Right renal pelvis (tissue), 4 donors: ENCODE data around the gene SDHB. TPM values are rescaled to one million over a fixed set of nuclear protein-coding genes. Genes with fewer than 3 reads are reported as not detected.
A peak's percentile ranks its signal among the peaks of the same experiment; 100 is the strongest.
"Not testable (repeated sequence)": the region's sequence is repeated elsewhere in the genome, so short reads cannot be mapped to it uniquely, and the experiment has no call there.

Experiments used
- DNase-seq, 4 donors: peaks; one replicate each; pipeline ENCODE4 v3.0.0-alpha.2; 2013; ENCODE audit warnings: low read depth in 4 of 4, low spot score in 3 of 4, missing footprints in 1 of 4
- polyA plus RNA-seq, 4 donors: library from polyadenylated mRNA; unstranded; fragments of 120-200 nt; gene quantifications; one replicate each; pipeline ENCODE4 v1.2.1, GENCODE V29; 2013; ENCODE audit not compliant: insufficient read length in 4 of 4

SDHB gene
- polyA plus RNA-seq, 4 donors = 153 to 164 (median 160) TPM

DNA sequence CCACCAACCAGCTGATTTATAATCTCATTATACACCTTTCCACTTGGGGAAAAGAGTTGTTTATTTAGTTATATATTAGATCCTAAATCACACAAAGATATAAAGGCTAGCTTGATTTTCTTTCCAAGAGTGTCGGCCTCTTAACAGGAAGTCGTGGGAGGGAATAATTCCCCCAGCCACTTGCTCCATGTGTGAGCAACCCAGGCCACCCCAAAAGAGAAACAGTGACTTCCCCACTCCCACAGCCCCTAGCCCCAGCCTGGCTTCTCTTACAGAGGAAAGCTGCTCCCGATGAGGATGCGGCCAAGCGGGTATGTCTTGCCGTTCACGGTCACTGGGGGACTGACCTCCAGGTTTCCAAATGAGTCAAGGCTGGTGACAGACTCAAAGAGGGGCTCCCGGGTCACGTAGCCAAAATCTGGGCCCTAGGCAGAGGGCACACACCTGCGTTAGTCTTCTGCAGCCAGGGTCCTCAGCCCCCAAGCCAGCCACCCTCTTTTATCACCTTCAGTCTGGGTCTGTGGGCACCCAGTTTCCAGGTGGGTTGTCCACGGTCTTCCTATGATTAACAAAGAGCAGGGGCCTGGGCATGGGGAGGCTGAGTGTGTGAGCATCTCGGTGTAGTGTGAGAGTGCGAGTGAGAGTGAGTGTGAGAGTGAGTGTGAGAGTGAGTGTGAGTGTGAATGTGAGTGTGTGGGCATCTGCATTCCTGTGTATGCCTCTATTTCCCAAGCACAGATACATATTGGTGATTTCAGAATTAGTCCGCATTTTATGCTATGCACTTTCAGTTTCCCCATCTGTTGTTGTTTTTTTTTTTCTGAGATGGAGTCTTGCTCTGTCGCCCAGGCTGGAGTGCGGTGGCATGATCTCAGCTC, 25.4 kb upstream of the SDHB start:
- no peak for DNase-seq

DNA sequence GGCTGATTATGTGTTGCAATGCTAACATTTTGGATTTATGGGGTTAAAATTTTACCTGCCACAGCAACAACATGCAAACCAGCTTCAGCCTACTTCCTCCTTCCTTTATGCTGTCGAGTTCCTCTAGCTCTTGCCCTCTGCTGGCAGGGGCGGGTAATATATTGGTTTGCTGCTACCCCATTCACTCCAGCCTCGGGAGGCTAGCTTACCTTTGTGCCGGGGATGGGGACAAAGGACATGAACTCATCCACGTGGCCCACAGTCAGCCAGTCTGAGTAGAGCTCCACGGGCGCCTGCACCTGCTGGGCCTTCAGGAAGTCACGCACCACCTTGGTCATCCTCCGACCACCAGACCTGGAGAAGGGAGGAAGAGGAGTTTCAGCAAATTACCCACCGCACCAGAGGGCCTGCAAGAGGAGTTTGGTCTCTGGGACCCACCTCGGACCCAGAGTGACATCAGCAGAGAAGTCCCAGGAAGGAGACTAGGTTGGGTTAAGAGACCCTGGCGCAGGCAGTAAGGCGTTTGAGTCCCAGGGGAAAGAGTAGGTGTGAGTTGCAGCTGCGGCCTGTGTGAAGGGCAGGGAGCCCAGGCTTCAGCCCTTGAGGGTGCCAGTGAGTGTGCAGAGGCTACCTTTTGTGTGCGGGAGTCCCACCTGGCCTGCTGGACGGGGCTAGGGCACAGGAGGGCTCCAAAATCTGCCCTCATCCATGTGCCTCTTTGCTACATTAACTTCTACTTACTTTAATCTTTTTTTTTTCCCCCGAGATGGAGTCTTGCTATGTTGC, 21.8 kb upstream of the SDHB start:
- no peak for DNase-seq

DNA sequence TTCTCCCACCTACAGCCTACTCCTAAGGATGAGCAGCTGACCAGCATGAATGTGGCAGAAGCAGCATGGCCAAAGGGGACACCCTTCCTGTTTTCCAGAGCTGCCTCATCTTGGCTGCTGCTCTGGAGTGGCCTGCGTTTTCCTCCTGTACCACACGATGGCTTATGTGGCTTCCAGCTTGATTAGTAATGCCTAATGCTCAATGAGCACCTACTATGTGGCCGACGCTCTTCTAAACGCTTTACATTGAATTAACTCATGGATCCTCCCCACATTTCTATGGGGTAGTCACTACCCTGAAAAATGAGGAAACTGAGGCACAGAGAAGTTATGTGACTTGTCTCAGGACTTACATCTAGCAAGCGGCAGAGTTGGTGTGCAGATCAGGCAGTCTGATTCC, 18.0 kb upstream of the SDHB start:
- DNase-seq = no peak

DNA sequence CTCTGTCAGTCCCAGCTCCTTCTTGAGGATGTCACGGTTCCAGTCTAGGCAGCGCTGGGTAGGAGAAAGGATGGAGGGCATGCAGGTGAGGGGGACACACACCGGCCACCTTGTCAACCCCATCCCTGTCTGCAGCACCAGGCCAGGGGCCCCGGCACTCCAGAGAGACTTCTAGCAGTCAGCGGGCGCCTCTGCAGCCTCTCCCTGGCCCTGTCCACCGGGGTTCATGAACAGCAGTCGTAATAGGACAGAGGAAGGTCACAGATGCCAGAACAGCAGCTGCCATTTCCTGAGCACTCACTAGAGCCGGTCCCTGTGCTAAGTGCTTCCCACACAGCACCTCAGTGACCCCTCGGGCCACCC, 16.3 kb upstream of the SDHB start:
- no peak for DNase-seq

DNA sequence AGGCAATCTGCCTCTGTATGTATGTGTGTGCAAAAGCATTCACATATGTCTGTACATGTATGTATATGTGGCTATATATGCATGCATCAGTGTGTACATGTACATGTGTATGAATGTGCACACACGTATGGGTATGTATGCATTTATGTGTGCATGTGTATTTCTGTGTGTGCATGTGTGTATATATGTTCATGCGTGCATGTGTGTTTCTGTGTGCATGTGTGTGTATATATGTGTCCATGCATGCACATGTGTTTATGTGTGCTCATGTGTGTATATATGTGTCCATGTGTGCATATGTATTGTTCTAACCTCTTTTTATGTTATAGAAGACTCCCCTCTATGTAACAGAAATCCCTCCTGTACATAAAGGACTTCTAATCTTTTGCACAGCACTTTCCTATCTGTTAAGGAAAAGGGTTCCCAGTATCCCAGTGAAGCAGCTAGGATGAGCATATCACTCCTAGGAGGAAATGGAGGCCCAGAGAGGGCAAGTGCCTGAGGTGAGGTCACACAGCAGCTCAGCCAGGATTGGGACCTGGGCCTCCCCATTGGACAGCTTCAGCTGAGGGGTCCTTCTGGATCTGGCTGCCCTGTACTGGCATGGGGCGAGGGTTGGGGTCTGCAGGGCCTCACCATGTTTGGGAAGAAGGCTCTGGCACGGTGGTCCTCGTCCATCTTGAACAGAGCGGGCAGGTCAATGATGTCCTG, 15.8 kb upstream of the SDHB start:
- no peak for DNase-seq

DNA sequence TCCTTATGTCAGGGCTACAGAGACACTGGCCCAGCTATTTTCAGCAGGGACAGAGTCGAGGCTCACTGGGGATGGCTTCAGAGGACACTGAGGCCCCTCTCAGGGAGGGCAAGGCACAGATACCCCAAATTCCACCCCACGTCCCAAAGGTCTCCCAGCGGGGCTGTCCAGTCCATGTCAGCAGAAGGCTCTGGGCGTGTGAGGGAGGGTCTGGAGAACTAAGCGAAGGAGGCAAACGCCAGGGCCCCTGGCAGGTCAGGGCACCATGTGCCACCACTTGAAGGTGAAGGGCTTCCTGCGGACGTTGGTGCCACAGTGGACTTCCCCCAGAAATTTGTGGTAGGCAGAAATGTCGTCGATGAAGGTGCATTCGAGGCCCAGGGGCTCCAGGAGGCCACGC, 15.0 kb upstream of the SDHB start:
- DNase-seq = no peak

DNA sequence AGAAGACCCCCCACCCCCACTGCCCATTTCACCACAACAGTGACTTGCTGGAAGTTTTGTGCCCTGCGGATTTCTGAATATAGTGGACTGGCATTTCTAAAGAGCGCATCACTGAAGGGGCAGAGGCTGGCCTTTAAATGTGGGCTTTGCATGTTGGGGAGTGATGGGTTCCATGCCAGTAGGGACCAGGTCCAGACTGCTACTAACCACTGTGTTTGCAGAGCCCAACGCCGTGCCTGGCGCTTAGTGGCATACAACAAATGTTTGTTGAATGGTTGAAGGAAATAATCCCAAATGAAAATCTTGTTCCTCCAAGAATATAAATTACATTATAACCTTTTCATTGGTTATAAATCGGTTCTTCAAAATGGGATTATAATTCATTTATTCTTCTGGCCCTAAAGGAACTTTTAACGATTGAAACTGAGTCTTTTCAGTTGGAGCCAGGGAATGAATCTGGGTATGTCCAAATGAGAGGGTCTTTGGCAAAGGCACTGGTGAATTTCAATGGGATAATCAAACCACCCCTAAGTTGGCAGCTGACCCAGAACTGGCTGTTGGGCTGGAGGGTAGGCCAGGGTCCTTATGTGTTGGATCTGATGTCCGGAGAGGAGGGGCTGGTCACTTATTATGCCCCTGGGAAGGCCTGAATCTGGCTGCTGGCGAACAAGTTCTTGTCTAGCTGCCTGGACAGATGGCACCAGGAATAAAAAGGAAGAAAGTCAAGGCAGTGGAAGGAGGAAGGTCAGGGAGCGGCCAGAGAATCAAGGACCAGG, 13.8 kb upstream of the SDHB start:
- DNase-seq = no peak

DNA sequence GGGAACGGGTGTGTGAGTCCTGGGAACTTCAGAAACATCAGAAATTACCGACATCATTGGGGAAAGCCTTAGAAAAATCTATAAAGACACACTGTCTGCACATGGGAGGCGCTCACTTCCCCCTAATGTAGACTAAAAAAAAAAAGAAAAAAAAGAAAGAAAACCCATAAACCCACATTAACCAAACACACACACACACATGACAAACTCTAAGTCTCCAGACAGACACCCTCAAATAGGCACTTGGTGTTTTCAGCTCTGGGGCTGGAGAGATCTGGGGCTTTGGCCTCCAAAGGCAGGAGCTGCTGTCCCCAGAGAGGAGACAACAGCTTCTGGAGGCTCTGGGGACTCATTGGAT, 13.2 kb upstream of the SDHB start:
- DNase-seq = no peak

DNA sequence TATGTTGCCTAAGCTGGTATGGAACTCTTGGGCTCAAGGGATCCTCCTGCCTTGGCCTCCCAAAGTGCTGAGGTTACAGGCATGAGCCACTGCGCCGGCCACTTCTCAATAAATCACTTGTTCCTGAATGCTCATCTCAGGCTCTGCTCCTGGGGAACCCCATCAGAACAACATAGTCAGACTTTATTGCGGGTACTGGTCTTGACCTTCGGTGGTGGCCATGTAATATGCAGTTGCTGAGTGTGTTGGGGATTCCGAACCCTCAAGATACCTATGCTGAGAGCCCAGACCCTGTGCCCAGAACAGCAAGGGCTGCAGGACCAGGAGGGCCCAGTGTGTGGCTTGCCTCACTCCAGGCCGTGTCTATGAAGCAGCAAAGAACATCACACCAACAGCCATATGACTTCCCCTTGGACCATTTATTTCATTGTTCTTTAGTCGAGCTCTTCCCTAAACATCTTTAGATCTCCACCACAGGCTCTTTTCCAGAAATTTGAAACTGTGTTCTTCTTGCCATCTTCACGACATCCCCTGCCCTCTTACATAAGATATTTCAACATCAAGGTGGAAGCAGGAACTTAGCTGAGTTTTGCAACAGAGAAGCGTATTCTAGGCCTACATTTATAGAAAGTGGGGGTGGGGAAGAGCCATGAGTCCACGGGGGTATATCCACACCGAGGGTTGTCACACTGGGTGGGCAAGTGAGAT, 12.7 kb upstream of the SDHB start:
- no peak for DNase-seq

DNA sequence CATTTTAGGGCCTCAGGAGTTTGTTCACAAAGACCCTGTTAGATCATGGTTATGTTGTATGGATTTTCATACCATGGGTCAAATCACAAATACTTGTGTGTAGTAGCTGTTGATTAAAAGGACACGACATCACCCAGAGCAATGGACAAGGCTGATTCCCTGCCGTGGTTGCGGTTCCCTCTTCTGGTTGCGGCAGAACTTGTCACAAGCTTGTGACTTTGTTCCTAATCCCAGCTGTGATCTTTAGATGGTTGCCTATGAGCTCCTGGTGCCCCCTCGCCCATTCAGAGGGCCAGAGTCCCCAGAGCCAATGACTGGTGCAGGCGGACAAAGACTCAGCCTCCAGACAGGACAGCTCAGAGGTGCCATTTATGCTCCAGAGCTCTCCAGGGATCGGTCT, 11.8 kb upstream of the SDHB start:
- DNase-seq = no peak

DNA sequence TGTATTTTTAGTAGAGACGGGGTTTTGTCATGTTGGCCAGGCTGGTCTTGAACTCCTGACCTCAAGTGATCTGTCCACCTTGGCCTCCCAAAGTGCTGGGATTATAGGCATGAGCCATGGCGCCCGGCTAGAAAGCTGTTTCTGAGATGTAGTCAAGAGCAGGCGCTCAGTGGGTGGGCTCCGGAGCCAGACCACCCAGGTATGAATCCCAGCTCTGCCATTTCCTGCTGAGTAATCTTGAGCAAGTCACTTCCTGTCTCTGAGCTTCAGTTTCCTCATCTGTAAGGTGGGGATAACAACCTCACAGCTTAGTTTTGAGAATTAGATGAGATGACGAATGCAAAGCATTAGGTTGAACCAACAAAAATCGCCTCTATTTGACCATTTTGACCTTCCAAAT, 8.9 kb upstream of the SDHB start:
- not testable (repeated sequence) for DNase-seq

DNA sequence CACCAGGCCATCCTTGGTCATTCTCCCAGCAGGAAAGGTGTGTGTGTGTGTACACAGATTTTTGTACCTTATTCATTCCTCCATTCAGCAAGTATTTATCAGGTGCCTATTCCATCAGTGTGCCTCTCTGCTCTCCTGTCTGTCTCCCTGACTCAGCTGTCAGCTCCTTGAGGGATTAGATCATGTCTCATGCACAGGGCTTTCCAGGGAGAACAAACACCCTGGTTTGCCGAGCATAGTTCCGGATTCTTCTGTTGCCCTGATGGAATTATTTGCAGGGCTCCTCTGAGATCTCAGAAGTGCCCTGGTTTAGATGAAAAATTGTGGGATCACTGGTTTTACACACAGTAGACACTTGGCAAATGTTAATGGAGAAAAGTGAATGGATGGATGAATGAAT, 8.1 kb upstream of the SDHB start:
- DNase-seq = no peak

DNA sequence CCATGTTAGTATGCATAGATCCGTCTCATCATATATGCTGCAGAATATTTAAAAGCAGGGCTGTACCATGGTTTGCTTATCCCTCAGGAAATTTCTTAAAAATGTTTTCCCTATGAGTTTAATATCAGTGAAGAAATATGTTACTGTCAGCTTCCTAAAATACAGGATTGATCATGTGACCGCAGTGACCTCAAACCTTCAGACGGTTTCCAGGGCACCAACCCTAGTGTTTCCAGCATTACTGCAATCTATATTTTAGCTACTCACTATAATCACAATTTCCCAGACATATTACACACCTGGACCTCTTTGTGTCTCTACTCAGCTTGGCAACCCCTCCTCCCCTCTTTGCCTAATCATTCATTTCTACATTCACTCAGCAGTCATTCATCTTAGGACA, 7.7 kb upstream of the SDHB start:
- DNase-seq = no peak

DNA sequence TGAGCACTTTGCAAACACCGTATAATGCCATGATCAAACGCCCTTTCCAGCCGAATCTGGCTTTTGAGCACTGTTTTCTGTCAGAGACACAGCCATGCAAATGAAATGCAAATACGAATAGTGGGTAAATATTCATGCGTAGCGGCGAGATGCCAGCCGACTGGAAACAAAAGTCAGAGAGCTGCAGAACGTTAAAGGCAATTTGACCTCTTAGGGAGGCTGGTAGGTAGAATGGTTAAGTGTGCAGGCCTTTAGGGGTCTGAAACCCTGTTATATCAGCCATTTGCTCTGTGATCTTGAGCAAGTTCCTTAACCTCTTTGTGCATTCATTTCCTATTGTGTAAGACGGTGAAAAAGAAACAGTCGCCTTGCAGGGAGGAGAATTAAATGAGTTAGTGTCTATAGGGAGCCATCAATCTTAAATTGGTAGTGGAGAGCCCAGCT, 6.5 kb upstream of the SDHB start:
- no peak for DNase-seq

DNA sequence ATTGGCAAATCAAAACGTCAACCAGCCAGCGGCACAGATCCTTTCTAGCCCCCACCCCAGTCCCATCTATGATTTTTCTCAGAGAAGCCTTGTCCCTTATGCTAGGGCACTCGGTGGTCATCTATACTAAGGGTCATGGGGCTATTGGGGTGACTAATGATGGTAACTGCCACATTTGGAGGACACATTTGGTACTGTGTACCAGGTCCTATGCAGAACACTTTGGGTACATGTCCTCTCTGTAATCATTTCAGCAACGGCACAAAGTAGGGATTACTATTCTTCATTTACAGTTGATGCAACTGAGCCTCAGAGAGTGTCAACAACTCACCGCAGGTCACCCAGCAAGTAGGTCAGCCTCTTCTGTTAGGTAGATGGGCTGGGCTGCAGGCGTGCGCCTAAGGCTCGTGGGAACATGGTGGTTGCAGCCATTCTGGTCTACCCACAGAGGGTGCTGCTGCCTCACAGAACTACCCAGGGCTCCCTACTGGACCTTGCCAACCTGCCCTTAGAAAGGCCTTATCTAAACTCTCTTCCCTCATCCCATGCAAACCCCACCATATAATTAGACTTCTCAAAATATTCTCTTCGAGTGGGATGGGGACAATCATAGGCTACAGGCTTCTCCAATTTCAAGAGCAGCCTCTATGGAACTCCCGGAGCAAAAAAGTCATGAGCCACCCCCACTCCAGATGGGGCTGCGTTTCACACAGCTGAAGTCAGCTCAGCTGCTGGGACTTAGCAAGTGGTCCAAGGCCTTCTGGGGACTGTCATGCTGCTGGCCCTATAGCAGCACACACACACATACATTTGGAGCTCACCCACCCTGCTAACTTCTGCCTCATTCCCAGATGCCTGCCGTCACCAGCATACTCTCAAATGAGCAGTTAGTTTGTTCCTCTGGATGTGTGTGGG, 5.8 kb upstream of the SDHB start:
- peak in 2 of 4 donors; percentile 17 to 47 for DNase-seq

DNA sequence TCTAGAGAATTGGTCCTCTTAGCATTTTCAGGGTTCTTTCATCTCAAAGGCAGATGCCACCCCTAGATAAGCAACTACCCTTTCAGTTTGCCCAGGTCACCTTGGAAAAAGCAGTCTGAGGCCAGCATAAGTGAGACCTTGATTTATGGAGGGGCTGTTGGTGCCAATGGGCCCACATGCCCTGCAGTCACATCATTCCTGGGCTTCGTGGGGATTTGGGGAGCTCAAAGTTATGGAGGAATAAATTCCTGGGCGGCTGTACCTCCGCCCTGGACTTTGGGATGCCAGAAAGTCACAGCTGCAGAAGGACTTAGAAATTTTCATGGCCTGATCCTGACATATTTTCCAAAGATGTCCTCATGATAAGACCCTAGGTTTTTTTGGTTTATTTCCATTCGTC, 2.7 kb upstream of the SDHB start:
- no peak for DNase-seq

DNA sequence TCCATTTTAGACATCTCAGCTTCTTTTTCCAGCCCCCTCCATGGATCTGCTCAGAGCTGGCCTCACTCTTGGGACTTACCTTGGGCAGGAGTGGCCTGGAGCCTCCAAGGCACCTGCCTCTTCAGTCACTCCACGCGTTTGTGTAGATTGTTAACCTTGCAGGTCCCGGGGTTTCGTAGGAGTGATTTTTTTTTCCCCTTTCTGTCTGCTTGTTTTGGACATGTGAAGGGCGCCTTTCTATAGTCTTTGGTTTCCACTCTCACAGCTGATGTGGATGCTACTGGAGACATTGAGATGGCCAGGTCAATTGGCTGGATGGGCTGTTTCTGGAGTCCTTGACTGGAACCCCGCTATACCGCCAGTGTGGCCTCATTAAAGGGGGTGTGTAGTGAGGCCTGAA, 2.0 kb upstream of the SDHB start:
- DNase-seq = no peak

DNA sequence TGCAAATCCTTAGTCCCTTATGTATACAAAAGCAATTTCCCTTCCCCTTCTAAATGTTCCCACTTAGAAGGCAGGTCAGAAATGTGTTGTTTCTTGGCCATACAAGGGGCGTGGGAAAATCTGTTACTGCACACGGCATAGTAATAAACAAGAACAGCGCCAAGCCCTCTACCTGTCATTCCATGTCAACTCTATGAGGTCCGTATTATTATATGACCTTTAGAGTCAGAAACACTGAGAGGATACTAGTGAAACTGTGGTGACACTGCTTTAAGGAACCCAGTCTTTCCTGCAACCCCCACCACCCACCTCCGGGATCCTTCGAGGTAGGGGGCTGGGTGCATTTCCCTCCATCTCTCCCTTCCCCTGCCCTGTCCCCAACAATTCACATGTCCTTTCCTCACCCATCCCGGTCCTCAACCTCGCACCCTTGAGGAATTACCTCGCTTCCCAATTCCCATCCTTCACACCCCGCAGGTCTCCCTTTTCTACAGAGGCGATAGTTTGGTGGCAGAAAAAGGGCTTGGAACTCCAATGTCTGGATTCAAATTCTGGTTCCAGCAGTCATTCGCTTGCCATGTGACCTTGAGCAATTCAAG, 647 bp downstream of the SDHB start:
- no peak for DNase-seq

DNA sequence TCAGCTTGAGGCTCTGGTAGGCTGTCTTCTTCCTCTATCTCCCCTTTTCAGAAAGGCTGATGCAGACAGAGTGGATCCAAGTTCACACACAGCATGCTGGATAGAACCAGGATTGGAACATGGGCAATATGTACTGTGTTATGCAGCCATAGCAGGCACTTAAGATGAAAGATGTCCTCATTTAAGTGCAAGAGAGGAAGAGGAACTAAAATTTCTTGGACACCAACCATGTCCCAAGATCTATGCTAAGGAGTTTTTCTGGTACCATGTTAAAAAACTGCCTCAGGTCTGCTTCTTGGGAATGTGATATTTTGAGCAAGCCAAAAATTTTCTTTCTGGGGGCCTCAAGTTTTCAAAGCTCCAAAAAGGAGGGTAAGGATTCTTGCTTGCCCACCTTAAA, 1.2 kb downstream of the SDHB start:
- DNase-seq = no peak
